ENCODE data around the gene CCL28. TPM values are rescaled to one million over a fixed set of nuclear protein-coding genes. Genes with fewer than 3 reads are reported as not detected.

CCL28 gene, protein sequence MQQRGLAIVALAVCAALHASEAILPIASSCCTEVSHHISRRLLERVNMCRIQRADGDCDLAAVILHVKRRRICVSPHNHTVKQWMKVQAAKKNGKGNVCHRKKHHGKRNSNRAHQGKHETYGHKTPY
- 0.65 and 1.1 TPM in 2 replicates for total RNA-seq

GRCh38 chr5:43412156-43412555 lies at the start of gene CCL28:
Gene CCL28, minus strand, starts transcription at chr5:43412391. Its CDS starts 75 bp downstream, at chr5:43412316.

Other genes starting within 250 kb of the CCL28 start
- not detected in 2 replicates for gene NIM1K, start 220.2 kb downstream of the CCL28 start, total RNA-seq
- 75.7 and 129 TPM in 2 replicates for gene HMGCS1, start 99.0 kb downstream of the CCL28 start, total RNA-seq
- gene TMEM267, start 71.5 kb upstream of the CCL28 start, total RNA-seq: 8.1 and 9.6 TPM in 2 replicates
- 2.3 and 6.7 TPM in 2 replicates for gene C5orf34, start 102.8 kb upstream of the CCL28 start, total RNA-seq
- gene PAIP1, start 144.7 kb upstream of the CCL28 start, total RNA-seq: 71.5 and 87.8 TPM in 2 replicates
- gene NNT, start 190.8 kb upstream of the CCL28 start, total RNA-seq: 49.7 and 60.8 TPM in 2 replicates